SH-SY5Y (cell line): ENCODE results near the gene MSL1.
A peak's percentile ranks its signal among the peaks of the same experiment; 100 is the strongest.

Source experiments
- GATA2 ChIP-seq: IDR thresholded peaks from 2 replicates; pipeline ENCODE4 v1.6.1; 2011; ENCODE audit warnings: mild to moderate bottlenecking, low read depth, low read length
- GATA3 ChIP-seq: IDR thresholded peaks from 2 replicates; pipeline ENCODE4 v1.6.1; 2011; ENCODE audit warnings: low read depth, mild to moderate bottlenecking, low read length, moderate library complexity

Gene MSL1

GRCh38 chr17:40106760-40107521 is 14.8 kb upstream of the MSL1 start:
- TF ChIP-seq GATA2: no peak
- TF ChIP-seq GATA3: no peak

DNA sequence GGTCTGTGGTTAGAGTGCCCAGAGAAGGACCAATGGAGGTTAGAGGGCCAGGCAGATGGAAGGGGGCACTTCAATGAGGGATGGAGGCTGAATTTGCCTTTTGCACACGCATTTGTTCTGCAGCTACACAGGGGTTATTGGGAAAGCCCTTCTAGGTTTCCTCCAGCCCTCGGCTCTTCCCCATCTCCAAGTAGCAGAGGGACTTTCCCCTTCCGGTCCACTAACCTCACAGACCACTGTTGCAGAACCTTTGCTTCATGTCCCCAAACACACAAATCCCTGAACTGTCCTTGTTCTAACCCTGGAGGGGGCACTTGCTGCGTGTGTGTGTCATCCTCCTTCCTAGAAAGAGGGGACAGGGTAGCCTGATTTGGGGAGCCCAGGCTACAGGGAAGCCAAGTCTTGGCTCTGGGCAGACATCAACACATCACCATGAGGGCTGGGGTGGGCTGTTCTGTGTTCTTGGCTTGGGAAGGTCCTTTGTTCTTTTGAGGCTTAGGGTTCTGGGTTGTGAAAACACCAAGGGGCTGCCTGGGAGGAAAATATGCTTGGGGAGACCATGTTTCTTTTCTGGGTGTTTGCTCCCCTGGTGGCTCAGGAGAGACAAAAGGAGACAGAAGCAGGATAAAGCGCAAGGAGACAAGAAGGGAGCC is 14.1 kb upstream of the MSL1 start:
- TF ChIP-seq GATA2 (no peak), GATA3 (no peak)

DNA sequence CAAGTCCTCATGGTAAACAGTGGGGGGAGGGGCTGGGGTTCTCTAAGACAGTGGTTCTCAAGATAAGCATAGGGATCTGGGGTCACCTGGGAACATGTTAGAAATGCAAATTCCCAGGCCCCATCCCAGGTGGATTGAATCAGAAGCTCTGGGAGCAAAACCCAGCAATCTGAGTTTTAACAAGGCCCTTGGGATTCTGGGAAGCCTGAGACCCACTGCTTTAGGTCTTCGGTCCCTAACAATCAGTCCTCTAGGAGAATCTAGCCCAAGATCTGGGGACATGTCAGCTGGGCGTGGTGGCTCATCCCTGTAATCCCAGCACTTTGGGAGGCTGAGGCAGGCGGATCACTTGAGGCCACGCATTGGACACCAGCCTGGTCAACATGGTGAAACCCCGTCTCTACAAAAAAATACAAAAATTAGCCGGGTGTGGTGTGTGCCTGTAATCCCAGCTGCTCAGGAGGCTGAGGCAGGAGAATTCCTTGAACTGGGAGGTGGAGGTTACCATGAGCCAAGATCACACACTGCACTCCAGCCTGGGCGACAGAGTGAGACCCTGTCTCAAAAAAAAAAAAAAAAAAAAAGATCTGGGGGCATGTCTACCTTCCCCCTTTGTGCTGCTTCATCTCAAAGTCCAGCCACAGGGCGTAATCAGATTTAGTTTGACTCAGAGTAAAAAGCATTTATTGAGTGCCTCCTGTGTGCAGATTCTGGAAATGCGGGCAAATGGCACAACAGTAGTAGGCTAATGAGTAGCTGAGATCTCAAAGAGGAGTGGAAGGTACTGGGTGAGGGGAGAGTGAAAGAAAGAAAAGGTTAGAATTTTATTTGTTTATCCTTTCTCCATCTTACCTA is 12.6 kb upstream of the MSL1 start:
- TF ChIP-seq GATA2: no peak
- no peak for TF ChIP-seq GATA3

DNA sequence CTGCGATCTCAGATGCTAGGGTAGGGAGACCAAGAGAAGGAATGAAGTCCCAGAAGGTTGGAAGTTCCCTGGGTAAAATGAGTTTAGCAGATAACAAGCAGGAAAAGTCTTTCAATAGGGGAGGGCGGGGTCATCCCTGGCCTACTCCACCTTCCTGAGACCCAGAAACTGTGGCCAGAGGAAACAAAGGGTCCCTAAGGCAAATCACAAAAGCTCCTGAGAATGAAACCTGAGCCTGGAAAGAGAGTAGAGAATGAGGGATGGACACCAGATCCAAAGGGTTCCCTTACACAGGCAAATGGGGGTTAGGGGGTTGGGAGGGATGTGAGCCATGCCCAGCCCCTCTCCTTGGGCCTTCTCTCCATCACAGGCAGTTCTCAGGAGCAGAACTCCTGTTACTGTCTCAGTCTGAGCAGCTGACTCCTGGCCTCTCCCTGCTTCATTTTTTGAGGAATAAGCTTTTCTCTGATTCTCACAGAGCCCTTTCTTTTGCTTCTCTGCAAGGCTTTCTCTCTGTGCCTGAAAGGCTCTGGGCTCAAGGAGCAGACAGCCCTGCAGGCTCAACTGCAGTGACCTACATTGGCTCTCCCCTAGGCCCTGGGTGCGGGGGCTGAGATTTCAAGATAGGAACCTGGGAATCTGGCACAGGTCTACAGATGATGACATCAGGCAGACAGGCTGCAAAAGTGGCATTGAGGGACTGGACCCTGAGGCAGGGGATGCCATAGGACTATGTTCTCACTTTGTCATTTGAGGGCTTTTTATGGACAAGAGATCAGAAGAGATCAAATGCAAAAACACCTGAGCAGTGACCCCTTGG is 11.5 kb upstream of the MSL1 start:
- TF ChIP-seq GATA3 (no peak; the same call in 1 of the 2 replicates), GATA2 (peak; percentile 97)

GRCh38 chr17:40111221-40112128 is 10.3 kb upstream of the MSL1 start:
- TF ChIP-seq GATA2: no peak
- no peak for TF ChIP-seq GATA3

DNA sequence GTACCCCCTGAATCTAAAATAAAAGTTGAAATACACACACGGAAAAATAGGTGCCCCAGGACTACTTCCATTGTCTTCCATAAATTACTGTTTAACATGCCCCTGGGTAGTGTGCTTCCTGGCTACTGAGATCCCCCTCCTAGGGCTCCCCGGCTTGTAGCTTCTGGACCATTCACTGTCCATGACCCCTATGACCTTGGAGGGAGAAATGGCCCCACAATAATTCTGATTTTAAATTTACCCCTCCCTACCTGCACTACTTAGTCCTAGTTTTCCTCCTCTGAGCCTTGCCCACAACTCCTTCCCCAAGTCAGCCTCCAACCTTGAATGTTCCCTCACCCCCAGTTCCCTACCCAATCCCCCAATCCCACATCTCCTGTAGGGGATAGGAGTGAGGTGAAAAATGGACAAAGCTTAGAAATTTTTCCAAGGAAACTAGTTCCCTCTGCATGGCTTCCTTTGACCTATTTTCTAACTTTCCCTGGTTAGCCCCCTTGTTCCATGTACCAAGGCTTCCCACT is 9.5 kb upstream of the MSL1 start:
- no peak for TF ChIP-seq GATA2
- TF ChIP-seq GATA3: no peak

GRCh38 chr17:40112718-40113109 is 9.1 kb upstream of the MSL1 start:
- TF ChIP-seq GATA3 (no peak), GATA2 (no peak)

GRCh38 chr17:40113110-40113906 is 8.5 kb upstream of the MSL1 start:
- TF ChIP-seq GATA2 (no peak), GATA3 (no peak)

GRCh38 chr17:40113907-40114245 is 7.9 kb upstream of the MSL1 start:
- TF ChIP-seq GATA2: no peak
- TF ChIP-seq GATA3: no peak

GRCh38 chr17:40115101-40115436 is 6.7 kb upstream of the MSL1 start:
- TF ChIP-seq GATA2 (no peak), GATA3 (no peak)

DNA sequence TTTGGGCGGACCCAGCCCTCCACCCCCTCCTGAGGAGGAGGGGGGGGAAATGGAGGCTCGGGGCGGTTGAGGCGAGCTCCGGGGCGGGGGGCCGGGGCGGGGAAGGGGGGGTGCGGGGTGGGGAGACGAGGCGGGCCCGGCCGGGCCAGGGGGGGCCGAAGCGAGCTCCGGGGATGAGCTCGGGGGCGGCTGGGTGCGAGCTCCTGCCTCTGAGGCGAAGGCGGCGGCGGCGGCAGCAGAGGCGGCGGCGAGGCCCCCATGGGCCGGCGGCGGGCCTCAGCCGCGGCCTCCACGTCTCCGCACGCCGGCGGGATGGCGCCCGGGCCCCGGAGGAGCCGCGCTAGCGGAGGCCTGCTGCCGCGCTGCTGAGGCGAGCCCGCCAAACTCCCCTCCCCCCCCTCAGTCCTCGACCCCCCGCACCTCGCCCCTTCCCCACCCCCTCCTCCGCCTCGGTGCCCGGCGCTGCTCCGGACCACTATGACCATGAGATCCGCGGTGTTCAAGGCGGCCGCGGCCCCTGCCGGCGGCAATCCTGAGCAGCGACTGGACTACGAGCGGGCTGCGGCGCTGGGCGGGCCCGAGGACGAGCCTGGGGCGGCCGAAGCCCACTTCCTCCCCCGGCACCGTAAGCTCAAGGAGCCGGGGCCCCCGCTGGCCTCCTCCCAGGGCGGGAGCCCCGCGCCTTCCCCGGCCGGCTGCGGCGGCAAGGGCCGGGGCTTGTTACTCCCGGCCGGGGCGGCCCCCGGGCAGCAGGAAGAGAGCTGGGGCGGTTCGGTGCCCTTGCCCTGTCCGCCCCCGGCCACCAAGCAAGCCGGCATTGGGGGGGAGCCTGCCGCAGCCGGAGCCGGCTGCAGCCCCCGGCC is 596 bp downstream of the MSL1 start:
- TF ChIP-seq GATA2 (no peak), GATA3 (no peak)
